HepG2 (cell line): ENCODE results near the gene KRT71. TPM values are rescaled to one million over a fixed set of nuclear protein-coding genes. Genes with fewer than 3 reads are reported as not detected.

Experiments used
- ATAC-seq: fragments of 200-7000 bp; cut with Tn5 transposase; 3 replicates; pipeline ENCODE4 v1.9.1; 2020; ENCODE audit warnings: mild to moderate bottlenecking, moderate library complexity
- BruUV-seq: library from RNA; stranded (reverse); fragments of 400-500 nt; replicated peaks from 2 replicates; lab custom pipeline; 2021; lab: Mats Ljungman, UMichigan
- CTCF ChIA-PET: fragments of 300-600 bp; formaldehyde crosslinking; extraction: SDS; loops from one replicate; lab custom pipeline; 2021; ENCODE audit warnings: low total read pairs, inconsistent platforms, low intra/inter-chr PET ratio; lab: Yijun Ruan, JAX
- POLR2A ChIA-PET: fragments of 350-600 bp; sonication (Branson Sonifier 250); formaldehyde crosslinking; loops from one replicate; lab custom pipeline; 2020; ENCODE audit warnings: antibody characterized with exemption, inconsistent platforms; lab: Yijun Ruan, JAX
- DNase-seq: peaks from one replicate; pipeline ENCODE4 v3.0.0-alpha.2; 2015; ENCODE audit warnings: low spot score
- FAIRE-seq: peaks from 3 replicates; lab custom pipeline; 2011; peaks lifted over from hg19 to GRCh38; lab: Jason Lieb, UNC
- H2AFZ ChIP-seq: one replicate; pipeline ENCODE4 v1.6.1; 2011; ENCODE audit warnings: low read length, inconsistent platforms
- H3K27ac ChIP-seq: fragments of 300-600 bp; 3 replicates; pipeline ENCODE4 v1.8.0; 2011; ENCODE audit warnings: mixed run types, mild to moderate bottlenecking, mixed read lengths, low read length, inconsistent platforms; ENCODE audit not compliant: insufficient read depth; ENCODE audit errors: extremely low read length
- H3K27me3 ChIP-seq, 2 experiments: fragments of 200-600 bp in 1 of 2; 2 replicates in 1 of 2; 3 replicates in 1 of 2; pipeline versions ENCODE4 v1.6.0 to v1.8.0; 2011; ENCODE audit warnings: low read length in 2 of 2, mild to moderate bottlenecking in 2 of 2, moderate library complexity in 2 of 2, inconsistent platforms in 1 of 2; ENCODE audit not compliant: insufficient read depth in 2 of 2, control insufficient read depth in 1 of 2
- H3K36me3 ChIP-seq, 2 experiments: fragments of 200-600 bp in 1 of 2; replicated peaks in 1 of 2; 2 replicates in 1 of 2; 3 replicates in 1 of 2; pipeline versions ENCODE4 v1.5.1 to v1.8.0; 2011; ENCODE audit warnings: low read length in 2 of 2, inconsistent platforms in 1 of 2; ENCODE audit not compliant: insufficient read depth in 2 of 2, control insufficient read depth in 1 of 2
- H3K4me1 ChIP-seq: 2 replicates; pipeline ENCODE4 v1.5.1; 2012; ENCODE audit warnings: low read length, inconsistent platforms; ENCODE audit not compliant: insufficient read depth
- H3K4me2 ChIP-seq: 2 replicates; pipeline ENCODE4 v1.6.0; 2011; ENCODE audit warnings: low read depth, low read length, inconsistent platforms
- H3K4me3 ChIP-seq, 3 experiments: fragments of 200-600 bp in 1 of 3; sonication (generic), shearing (Covaris generic) in 1 of 3; replicated peaks in 1 of 3; 2 replicates each; pipeline ENCODE4 v1.5.1; 2011 to 2016; ENCODE audit warnings: low read length in 3 of 3, inconsistent platforms in 2 of 3, low read depth in 2 of 3, mild to moderate bottlenecking in 2 of 3, control low read depth in 1 of 3, mixed read lengths in 1 of 3; ENCODE audit not compliant: insufficient read depth in 1 of 3
- H3K79me2 ChIP-seq: one replicate; pipeline ENCODE4 v1.6.1; 2011; ENCODE audit warnings: low read length, inconsistent platforms; ENCODE audit not compliant: insufficient read depth
- H3K9ac ChIP-seq: 2 replicates; pipeline ENCODE4 v1.6.0; 2011; ENCODE audit warnings: mild to moderate bottlenecking, low read depth, low read length, inconsistent platforms; ENCODE audit not compliant: insufficient read depth
- H3K9me3 ChIP-seq: 2 replicates; pipeline ENCODE4 v1.5.1; 2012; ENCODE audit warnings: mild to moderate bottlenecking, low read length
- H4K20me1 ChIP-seq: 2 replicates; pipeline ENCODE4 v1.6.0; 2011; ENCODE audit warnings: inconsistent platforms, mild to moderate bottlenecking, low read length, moderate library complexity; ENCODE audit not compliant: insufficient read depth
- HOXA5 ChIP-seq: sonication (generic); formaldehyde crosslinking; IDR thresholded peaks from 2 replicates; pipeline ENCODE4 v1.4.0; 2020; ENCODE audit warnings: missing genetic modification reagents
- HOXA9 ChIP-seq: sonication (generic); formaldehyde crosslinking; IDR thresholded peaks from 2 replicates; pipeline ENCODE4 v1.8.1; 2022; ENCODE audit warnings: missing genetic modification reagents, mild to moderate bottlenecking, moderate library complexity, borderline replicate concordance
- NFATC3 ChIP-seq: sonication (generic); formaldehyde crosslinking; IDR thresholded peaks from 2 replicates; pipeline ENCODE4 v1.5.1; 2020; ENCODE audit warnings: mild to moderate bottlenecking, missing genetic modification reagents
- PAWR ChIP-seq: sonication (generic); formaldehyde crosslinking; IDR thresholded peaks from 2 replicates; pipeline ENCODE4 v1.4.0; 2020; ENCODE audit warnings: missing genetic modification reagents, mild to moderate bottlenecking, borderline replicate concordance
- RERE ChIP-seq: IDR thresholded peaks from 2 replicates; pipeline ENCODE4 v1.6.1; 2016; ENCODE audit warnings: low read depth, missing genetic modification reagents, missing compliant biosample characterization
- ZNF160 ChIP-seq: sonication (generic); formaldehyde crosslinking; IDR thresholded peaks from 2 replicates; pipeline ENCODE4 v1.8.0; 2022; ENCODE audit warnings: mild to moderate bottlenecking, inconsistent platforms, missing genetic modification reagents
- ZNF362 ChIP-seq: sonication (generic); formaldehyde crosslinking; IDR thresholded peaks from 2 replicates; pipeline ENCODE4 v1.4.0; 2020; ENCODE audit warnings: missing genetic modification reagents, mild to moderate bottlenecking, borderline replicate concordance
- ZNF543 ChIP-seq: sonication (generic); formaldehyde crosslinking; IDR thresholded peaks from 2 replicates; pipeline ENCODE4 v1.4.0; 2020; ENCODE audit warnings: mild to moderate bottlenecking, missing genetic modification reagents
- WGBS: methylation state at CpG from one replicate; pipeline ENCODE4 v1.1.6; 2017; ENCODE audit warnings: low lambda C conversion rate; 5-methylcytosine and 5-hydroxymethylcytosine counted together
- in situ Hi-C: cut with HindIII; loops from 2 replicates; pipeline ENCODE4 v1.10.0; 2017; ENCODE audit warnings: low pct_unique_long_range_greater_than_20kb; ENCODE audit not compliant: extremely low pct_ligation_motif_present
- intact Hi-C: fragments of 100-400 bp; cut with micrococcal nuclease; formaldehyde crosslinking; loops from one replicate; pipeline ENCODE4 v1.10.0; 2022; ENCODE audit not compliant: unreplicated experiment
- polyA plus RNA-seq, 8 experiments: library from polyadenylated mRNA; depleted of rRNA in 3 of 8; stranded (reverse) in 7 of 8; unstranded in 1 of 8; fragments of >200 nt; fragmentation: Illumina TruSeq in 4 of 8; extraction: Trizol in 4 of 8; gene quantifications; 2 replicates each; pipeline versions ENCODE4 v1.2.1 to v1.2.3, GENCODE V29; 2011 to 2016; ENCODE audit warnings: low read depth in 4 of 8, missing spikeins in 1 of 8, mixed read lengths in 1 of 8; ENCODE audit not compliant: insufficient read depth in 1 of 8
- total RNA-seq, 5 experiments: library from RNA; depleted of rRNA; stranded (reverse); fragments of >200 nt; fragmentation: Illumina TruSeq; extraction: Trizol; gene quantifications; 2 replicates each; pipeline ENCODE4 v1.2.3, GENCODE V29; 2016; ENCODE audit warnings: low read depth in 1 of 5
- TF ChIP-seq, protein P1 (sequence below): sonication (generic); formaldehyde crosslinking; conservative IDR thresholded peaks from 2 replicates; pipeline ENCODE4 v1.8.0; 2022; ENCODE audit warnings: missing genetic modification reagents

The KRT71 gene
- total and polyA plus RNA-seq, 2 of the 13 experiments (the other 11 are each of a cell fraction or from before 2014, with no cell fraction given): not detected

GRCh38 chr12:52578469-52578868 is 25.5 kb upstream of the KRT71 start:
- no peak overlapping the region for H3K27ac ChIP-seq
- ATAC-seq: no peak
- ChIA-PET CTCF (no interaction called here), POLR2A (no interaction called here)
- H3K4me1 ChIP-seq: no peaks in the 10 kb centered on the region
- no peak overlapping the region for H3K4me2 ChIP-seq
- FAIRE-seq: no peak
- H3K9ac ChIP-seq: no peak overlapping the region
- H3K4me3 ChIP-seq: no peak overlapping the region
- H3K27me3 ChIP-seq: peaks cover 2 to 59% of the 10 kb centered on the region in 2 experiments; a peak in 2 of 5 replicates
- TF ChIP-seq NFATC3: no peak
- TF ChIP-seq HOXA5: no peak
- no peak for TF ChIP-seq ZNF160 (CRISPR knock-in tag)
- TF ChIP-seq RERE (CRISPR knock-in tag): no peak
- TF ChIP-seq, protein P1, sequence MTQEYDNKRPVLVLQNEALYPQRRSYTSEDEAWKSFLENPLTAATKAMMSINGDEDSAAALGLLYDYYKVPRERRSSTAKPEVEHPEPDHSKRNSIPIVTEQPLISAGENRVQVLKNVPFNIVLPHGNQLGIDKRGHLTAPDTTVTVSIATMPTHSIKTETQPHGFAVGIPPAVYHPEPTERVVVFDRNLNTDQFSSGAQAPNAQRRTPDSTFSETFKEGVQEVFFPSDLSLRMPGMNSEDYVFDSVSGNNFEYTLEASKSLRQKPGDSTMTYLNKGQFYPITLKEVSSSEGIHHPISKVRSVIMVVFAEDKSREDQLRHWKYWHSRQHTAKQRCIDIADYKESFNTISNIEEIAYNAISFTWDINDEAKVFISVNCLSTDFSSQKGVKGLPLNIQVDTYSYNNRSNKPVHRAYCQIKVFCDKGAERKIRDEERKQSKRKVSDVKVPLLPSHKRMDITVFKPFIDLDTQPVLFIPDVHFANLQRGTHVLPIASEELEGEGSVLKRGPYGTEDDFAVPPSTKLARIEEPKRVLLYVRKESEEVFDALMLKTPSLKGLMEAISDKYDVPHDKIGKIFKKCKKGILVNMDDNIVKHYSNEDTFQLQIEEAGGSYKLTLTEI (CRISPR knock-in tag): no peak
- TF ChIP-seq PAWR: no peak
- TF ChIP-seq ZNF543: no peak
- no peak for TF ChIP-seq ZNF362
- no peak for TF ChIP-seq HOXA9 (CRISPR knock-in tag)
- 0% methylated on average over 3 of the region's 3 CpGs for WGBS
- in situ Hi-C loops: no loop called here
- H2AFZ ChIP-seq: no peak overlapping the region
- intact Hi-C loops: no loop called here
- no TSS peak for BruUV-seq
- H4K20me1 ChIP-seq: no peaks in the 10 kb centered on the region
- no peaks in the 10 kb centered on the region for H3K9me3 ChIP-seq
- H3K36me3 ChIP-seq: no peaks in the 10 kb centered on the region
- DNase-seq: no peak
- H3K79me2 ChIP-seq: no peaks in the 10 kb centered on the region
